ENCODE measurements around the gene GDPD4.
A peak's percentile ranks its signal among the peaks of the same experiment; 100 is the strongest.

GDPD4 gene

GRCh38 chr11:77211594-77212251 lies 89.8 kb downstream of the GDPD4 start:
- no peak overlapping the region for H3K4me3 Mint-ChIP-seq
- H3K36me3 Mint-ChIP-seq: no peaks in the 10 kb centered on the region
- no peaks in the 10 kb centered on the region for H3K9me3 Mint-ChIP-seq
- H3K27ac Mint-ChIP-seq: no peak overlapping the region
- no peak for DNase-seq
- H3K27me3 Mint-ChIP-seq: peaks cover under 1 to 5% of the 10 kb centered on the region in 2 donors
- ATAC-seq (replicated peaks): no peak
- peaks cover 6 to 14% of the 10 kb centered on the region in 2 donors for H3K4me1 Mint-ChIP-seq

DNA sequence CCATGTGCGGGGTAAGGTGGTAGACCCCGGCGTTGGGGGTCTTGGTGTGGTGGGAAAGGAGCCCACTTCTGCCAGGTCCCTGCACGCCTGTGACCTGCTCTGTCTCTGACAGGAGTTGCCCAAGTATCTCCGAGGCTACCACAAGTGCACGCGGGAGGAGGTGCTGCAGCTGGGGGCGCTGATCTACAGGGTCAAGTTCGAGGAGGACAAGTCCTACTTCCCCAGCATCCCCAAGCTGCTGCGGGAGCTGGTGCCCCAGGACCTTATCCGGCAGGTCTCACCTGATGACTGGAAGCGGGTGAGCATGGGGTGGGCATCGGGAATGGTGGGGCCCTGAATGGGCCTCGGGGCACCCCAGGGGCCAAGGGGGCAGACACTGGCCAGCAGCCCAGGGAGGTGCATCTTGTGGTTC lies 90.4 kb downstream of the GDPD4 start:
- H3K4me3 Mint-ChIP-seq: no peak overlapping the region

GRCh38 chr11:77209663-77210062 lies 91.8 kb downstream of the GDPD4 start:
- no peak for DNase-seq
- Mint-ChIP-seq H3K9me3 (no peaks in the 10 kb centered on the region), H3K4me3 (no peak overlapping the region)

More for the DNA sequence above, 90.4 kb downstream of the GDPD4 start:
- H3K36me3 Mint-ChIP-seq: no peaks in the 10 kb centered on the region
- no peaks in the 10 kb centered on the region for H3K9me3 Mint-ChIP-seq
- ATAC-seq (replicated peaks) (no peak), DNase-seq (no peak)
- peaks cover 5 to 8% of the 10 kb centered on the region in 2 donors for H3K4me1 Mint-ChIP-seq
- no peak overlapping the region for H3K27ac Mint-ChIP-seq
- peaks cover 5 to 9% of the 10 kb centered on the region in 2 donors for H3K27me3 Mint-ChIP-seq

GRCh38 chr11:77208535-77208934 lies 93.0 kb downstream of the GDPD4 start:
- Mint-ChIP-seq H3K27ac (no peak overlapping the region), H3K4me3 (no peak overlapping the region), H3K4me1 (peaks cover 0 to 4% of the 10 kb centered on the region in 2 donors), H3K27me3 (peaks cover 5% of the 10 kb centered on the region in 2 donors), H3K9me3 (no peaks in the 10 kb centered on the region), H3K36me3 (no peaks in the 10 kb centered on the region)
- DNase-seq (no peak), ATAC-seq (replicated peaks) (no peak)

More at GRCh38 chr11:77209663-77210062, 91.8 kb downstream of the GDPD4 start:
- Mint-ChIP-seq H3K27ac (no peak overlapping the region), H3K27me3 (peaks cover 5% of the 10 kb centered on the region in 2 donors), H3K4me1 (peaks cover 0 to 2% of the 10 kb centered on the region in 2 donors), H3K36me3 (no peaks in the 10 kb centered on the region)
- ATAC-seq (replicated peaks): no peak

- Mint-ChIP-seq H3K36me3 (no peaks in the 10 kb centered on the region), H3K27me3 (peaks cover 5% of the 10 kb centered on the region in 2 donors), H3K4me3 (no peak overlapping the region), H3K27ac (no peak overlapping the region), H3K4me1 (peaks cover 0 to 4% of the 10 kb centered on the region in 2 donors), H3K9me3 (no peaks in the 10 kb centered on the region)
- no peak for ATAC-seq (replicated peaks)
- no peak for DNase-seq
These were observed 93.7 kb downstream of the GDPD4 start for GRCh38 chr11:77207618-77208313.

- peaks cover 0 to 4% of the 10 kb centered on the region in 2 donors for H3K4me1 Mint-ChIP-seq
- H3K4me3 Mint-ChIP-seq: no peak overlapping the region
- peak overlapping the region; percentile 2 for H3K27ac Mint-ChIP-seq
- H3K36me3 Mint-ChIP-seq: no peaks in the 10 kb centered on the region
- DNase-seq: no peak
- ATAC-seq (replicated peaks): no peak
- H3K27me3 Mint-ChIP-seq: peaks cover 5% of the 10 kb centered on the region in 2 donors
- no peaks in the 10 kb centered on the region for H3K9me3 Mint-ChIP-seq
These were observed 94.4 kb downstream of the GDPD4 start for GRCh38 chr11:77207019-77207485.

GRCh38 chr11:77206264-77207018 lies 95.0 kb downstream of the GDPD4 start:
- DNase-seq (no peak), ATAC-seq (replicated peaks) (no peak)
- peaks cover 0 to 4% of the 10 kb centered on the region in 2 donors for H3K4me1 Mint-ChIP-seq
- no peaks in the 10 kb centered on the region for H3K36me3 Mint-ChIP-seq
- no peaks in the 10 kb centered on the region for H3K9me3 Mint-ChIP-seq
- peaks cover 5% of the 10 kb centered on the region in 2 donors for H3K27me3 Mint-ChIP-seq
- H3K4me3 Mint-ChIP-seq: no peak overlapping the region
- peak overlapping the region; percentile 2 for H3K27ac Mint-ChIP-seq

DNA sequence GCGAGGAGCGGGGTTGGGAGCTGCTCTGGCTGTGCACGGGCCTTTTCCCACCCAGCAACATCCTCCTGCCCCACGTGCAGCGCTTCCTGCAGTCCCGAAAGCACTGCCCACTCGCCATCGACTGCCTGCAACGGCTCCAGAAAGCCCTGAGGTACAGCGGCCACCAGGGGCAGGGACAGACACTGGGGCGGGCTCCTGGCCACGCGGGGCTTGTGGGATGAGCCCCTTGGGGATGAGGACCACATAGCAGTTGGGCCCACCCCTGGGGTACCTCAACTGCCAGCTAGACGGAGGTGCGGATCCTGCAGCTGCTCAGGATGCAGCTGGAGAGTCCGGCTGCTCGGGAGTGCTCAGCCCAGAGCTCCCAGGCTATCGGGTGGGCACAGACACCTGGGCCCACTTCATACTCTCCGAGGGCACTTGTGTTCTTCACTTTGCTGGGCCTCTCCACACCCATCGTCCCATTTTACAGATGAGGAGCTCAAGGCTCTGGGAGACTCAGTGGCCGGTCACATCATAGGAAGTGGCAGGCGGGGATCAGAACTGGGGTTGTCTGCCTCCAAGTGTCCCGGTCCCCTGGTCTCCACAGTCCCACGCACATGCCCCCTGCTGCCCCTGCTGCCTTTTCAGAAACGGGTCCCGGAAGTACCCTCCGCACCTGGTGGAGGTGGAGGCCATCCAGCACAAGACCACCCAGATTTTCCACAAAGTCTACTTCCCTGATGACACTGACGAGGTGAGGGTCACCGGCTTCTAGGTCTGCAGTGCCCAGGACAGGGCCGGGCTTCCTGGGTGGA lies 95.8 kb downstream of the GDPD4 start:
- H3K9me3 Mint-ChIP-seq: no peaks in the 10 kb centered on the region
- DNase-seq: no peak

DNA sequence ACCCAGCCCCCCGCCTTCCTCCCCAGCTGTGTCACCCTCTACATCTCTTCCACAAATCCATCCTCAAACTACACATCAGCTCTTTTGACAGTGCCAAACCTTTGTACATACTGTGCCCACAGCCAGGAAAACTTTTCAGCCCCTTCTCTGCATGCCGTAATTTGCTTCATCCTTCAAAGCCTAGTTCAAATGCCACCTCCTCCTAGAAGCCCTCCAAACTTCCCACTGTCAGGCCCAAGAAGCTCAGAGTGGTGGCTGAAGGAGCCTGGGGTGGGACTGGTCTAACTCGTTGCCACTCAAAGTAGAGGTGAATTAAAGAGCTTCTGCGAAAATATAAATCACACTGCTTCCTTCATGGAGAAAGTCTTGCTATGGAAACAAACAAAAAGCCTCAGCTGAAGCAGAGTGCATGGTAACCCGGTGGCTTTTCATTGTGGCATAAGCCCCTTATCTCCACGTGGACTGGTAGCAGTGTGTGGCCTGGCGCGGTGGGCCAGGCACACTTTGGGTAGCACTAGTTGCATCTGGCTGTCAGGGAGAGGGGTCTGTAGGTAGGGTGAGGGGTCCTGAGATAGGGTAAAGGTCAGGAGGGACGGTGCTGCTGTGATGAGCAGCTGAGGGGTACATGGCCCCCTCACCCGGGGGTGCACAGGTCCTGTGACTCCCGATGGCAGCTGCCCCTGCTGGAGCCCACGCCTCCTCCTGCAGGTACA lies 96.6 kb downstream of the GDPD4 start:
- ATAC-seq (replicated peaks) (no peak), DNase-seq (no peak)
- H3K36me3 Mint-ChIP-seq: no peaks in the 10 kb centered on the region
- no peaks in the 10 kb centered on the region for H3K9me3 Mint-ChIP-seq
- peaks cover 5% of the 10 kb centered on the region in 2 donors for H3K27me3 Mint-ChIP-seq
- H3K4me1 Mint-ChIP-seq: peaks cover 0 to 4% of the 10 kb centered on the region in 2 donors
- no peak overlapping the region for H3K27ac Mint-ChIP-seq
- no peak overlapping the region for H3K4me3 Mint-ChIP-seq

More for the DNA sequence above, 95.8 kb downstream of the GDPD4 start:
- Mint-ChIP-seq H3K4me3 (no peak overlapping the region), H3K27me3 (peaks cover 5% of the 10 kb centered on the region in 2 donors), H3K36me3 (no peaks in the 10 kb centered on the region), H3K4me1 (peaks cover 0 to 4% of the 10 kb centered on the region in 2 donors), H3K27ac (no peak overlapping the region)
- ATAC-seq (replicated peaks): no peak

DNA sequence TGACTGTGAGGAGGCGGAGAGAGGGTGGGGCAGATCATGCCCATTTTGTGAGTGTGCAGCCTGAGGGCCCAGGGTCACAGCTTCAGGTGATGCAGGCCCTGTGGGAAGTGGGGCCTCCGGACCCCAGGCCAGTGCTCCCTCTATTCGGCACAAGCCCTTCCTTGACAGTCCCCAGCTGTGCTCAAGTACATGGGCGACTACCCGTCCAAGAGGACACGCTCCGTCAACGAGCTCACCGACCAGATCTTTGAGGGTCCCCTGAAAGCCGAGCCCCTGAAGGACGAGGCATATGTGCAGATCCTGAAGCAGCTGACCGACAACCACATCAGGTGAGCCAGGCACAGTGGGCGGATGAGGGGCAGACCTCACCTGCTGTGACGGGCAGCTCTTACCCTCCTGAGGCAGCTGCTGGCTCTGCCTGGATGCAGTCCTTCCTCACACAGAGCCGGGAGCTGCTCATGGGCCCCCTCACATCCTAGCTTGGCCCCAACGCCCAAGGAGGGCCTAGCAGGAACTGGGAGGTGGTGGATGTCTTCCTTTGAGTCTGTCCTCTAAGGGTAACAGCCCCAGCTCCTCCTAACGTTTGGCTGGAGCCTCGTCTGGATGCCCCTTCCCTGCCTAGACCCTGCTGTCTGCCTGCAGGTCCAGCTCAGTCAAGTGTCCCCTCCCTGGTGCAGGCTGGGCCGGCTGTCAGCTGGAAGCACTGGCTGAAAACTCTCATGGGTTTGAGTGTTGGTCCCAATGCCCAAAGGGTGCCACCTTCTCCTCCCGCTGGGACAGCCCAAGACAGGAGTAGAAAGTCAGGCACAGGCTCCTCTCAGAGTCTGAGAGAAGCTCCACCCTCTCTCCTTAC lies 97.4 kb downstream of the GDPD4 start:
- Mint-ChIP-seq H3K27me3 (peaks cover 5% of the 10 kb centered on the region in 2 donors), H3K36me3 (no peaks in the 10 kb centered on the region), H3K9me3 (no peaks in the 10 kb centered on the region), H3K4me3 (no peak overlapping the region), H3K4me1 (peaks cover 0 to 4% of the 10 kb centered on the region in 2 donors), H3K27ac (no peak overlapping the region)
- DNase-seq (no peak), ATAC-seq (replicated peaks) (no peak)

- Mint-ChIP-seq H3K27me3 (peaks cover 5% of the 10 kb centered on the region in 2 donors), H3K4me3 (no peak overlapping the region), H3K9me3 (no peaks in the 10 kb centered on the region), H3K4me1 (peaks cover 0 to 6% of the 10 kb centered on the region in 2 donors), H3K36me3 (no peaks in the 10 kb centered on the region), H3K27ac (no peak overlapping the region)
- DNase-seq: no peak
- no peak for ATAC-seq (replicated peaks)
These were observed 98.3 kb downstream of the GDPD4 start for GRCh38 chr11:77202941-77203900.

Measured in stimulated activated naive B cell treated with anti-CD40 and anti-IgM and Interleukin-4, amounts not matched to agents 10 μg/mL and 1 μg/mL and 100 μg/mL, for 72 hours (primary cell).